ENCODE measurements around the gene ANKRD52. TPM values are rescaled to one million over a fixed set of nuclear protein-coding genes. Genes with fewer than 3 reads are reported as not detected.

The ANKRD52 gene
- total RNA-seq, 4 donors from 2014 or later = 13.8 to 31.5 (median 19.6) TPM

DNA sequence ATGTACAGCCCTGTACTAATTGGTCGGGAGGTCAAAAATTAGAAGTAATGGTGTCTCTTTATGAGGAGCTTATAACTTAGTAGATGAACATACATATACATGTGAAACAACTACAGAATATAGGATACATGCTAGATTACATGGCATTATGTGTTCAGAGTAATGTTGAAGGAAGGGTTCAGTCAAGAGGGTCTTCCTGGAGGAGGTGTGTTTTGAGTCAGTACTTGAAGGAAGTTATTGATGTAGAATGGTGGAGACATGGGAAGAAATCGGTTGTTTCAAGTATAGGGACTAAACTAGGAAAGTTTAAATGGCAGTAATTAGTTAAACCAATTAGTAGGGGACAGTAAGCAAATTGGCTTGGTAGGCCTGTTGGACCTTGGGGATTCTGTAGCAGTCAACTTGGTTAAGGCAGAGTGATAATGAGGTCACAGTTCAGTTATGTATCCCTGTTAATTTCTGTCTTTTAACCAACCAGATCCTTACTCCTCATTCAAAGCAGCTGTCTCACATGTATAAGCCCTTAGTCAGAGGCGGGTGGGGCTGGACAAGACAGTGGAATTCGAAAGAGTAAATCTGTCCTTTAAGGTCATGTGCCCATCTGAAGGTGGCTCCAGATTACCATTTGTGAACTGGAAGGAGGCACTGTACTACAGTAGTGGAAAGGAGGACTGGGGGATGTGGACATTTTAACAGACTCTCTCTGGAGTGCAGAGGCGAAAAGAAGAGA lies 3.5 kb upstream of the ANKRD52 start:
- no peaks in the 10 kb centered on the region for H3K27me3 ChIP-seq
- DNase-seq (ENCODE audit: extremely low spot score) = no peak
- H3K36me3 ChIP-seq = peaks cover 0 to 3% (median 0%) of the 10 kb centered on the region in 4 donors
- no peak overlapping the region for H3K27ac ChIP-seq (replicated peaks in 1 of 4)
- intact Hi-C loops (cut with DNase I) = no loop called here
- no peak overlapping the region for H3K4me3 ChIP-seq
- WGBS = 85% methylated on average over 5 of the region's 5 CpGs
- no peaks in the 10 kb centered on the region for H3K9me3 ChIP-seq
- TF ChIP-seq POLR2A (IDR thresholded peaks at IDR 0.05; ENCODE audit: low read depth) (no peak), POLR2AphosphoS5 (IDR thresholded peaks at IDR 0.05) (no peak), EP300 (IDR thresholded peaks at IDR 0.05) (no peak)
- TF ChIP-seq, protein P1, sequence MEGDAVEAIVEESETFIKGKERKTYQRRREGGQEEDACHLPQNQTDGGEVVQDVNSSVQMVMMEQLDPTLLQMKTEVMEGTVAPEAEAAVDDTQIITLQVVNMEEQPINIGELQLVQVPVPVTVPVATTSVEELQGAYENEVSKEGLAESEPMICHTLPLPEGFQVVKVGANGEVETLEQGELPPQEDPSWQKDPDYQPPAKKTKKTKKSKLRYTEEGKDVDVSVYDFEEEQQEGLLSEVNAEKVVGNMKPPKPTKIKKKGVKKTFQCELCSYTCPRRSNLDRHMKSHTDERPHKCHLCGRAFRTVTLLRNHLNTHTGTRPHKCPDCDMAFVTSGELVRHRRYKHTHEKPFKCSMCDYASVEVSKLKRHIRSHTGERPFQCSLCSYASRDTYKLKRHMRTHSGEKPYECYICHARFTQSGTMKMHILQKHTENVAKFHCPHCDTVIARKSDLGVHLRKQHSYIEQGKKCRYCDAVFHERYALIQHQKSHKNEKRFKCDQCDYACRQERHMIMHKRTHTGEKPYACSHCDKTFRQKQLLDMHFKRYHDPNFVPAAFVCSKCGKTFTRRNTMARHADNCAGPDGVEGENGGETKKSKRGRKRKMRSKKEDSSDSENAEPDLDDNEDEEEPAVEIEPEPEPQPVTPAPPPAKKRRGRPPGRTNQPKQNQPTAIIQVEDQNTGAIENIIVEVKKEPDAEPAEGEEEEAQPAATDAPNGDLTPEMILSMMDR (IDR thresholded peaks at IDR 0.05) = no peak
- peaks cover 23 to 31% (median 29%) of the 10 kb centered on the region in 4 donors for H3K4me1 ChIP-seq

DNA sequence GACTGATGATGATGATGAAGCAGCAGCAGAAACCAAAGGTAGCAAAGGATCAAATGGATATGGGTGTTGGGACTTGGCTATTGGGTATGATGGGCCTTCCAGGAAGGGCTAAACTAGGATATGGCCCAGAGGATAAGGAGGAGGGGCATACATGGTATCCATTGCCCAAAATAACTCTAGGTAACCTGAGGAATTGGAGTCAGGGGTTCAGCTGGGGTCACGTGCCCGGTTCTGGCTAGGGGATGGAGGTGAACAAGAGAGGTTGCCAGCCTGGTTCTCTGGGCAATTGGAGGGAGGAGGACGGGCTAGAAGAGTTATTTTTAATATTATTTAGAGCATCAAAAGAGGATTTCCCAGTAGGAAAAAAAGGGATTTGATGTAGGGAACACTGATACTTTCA lies 2.7 kb upstream of the ANKRD52 start:
- TF ChIP-seq, protein P1 (IDR thresholded peaks at IDR 0.05) = no peak
- TF ChIP-seq EP300 (IDR thresholded peaks at IDR 0.05) = no peak
- no peak for TF ChIP-seq POLR2A (IDR thresholded peaks at IDR 0.05; ENCODE audit: low read depth)
- TF ChIP-seq POLR2AphosphoS5 (IDR thresholded peaks at IDR 0.05) = no peak
- no peak overlapping the region for H3K27ac ChIP-seq (replicated peaks in 1 of 4)
- no peaks in the 10 kb centered on the region for H3K9me3 ChIP-seq
- intact Hi-C loops (cut with DNase I) = no loop called here
- H3K27me3 ChIP-seq = no peaks in the 10 kb centered on the region
- no peak overlapping the region for H3K4me3 ChIP-seq
- H3K36me3 ChIP-seq = peaks cover 0 to 5% (median 3%) of the 10 kb centered on the region in 4 donors
- DNase-seq (ENCODE audit: extremely low spot score) = no peak
- 92% methylated on average over 3 of the region's 3 CpGs for WGBS
- H3K4me1 ChIP-seq = peaks cover 23 to 32% (median 29%) of the 10 kb centered on the region in 4 donors

DNA sequence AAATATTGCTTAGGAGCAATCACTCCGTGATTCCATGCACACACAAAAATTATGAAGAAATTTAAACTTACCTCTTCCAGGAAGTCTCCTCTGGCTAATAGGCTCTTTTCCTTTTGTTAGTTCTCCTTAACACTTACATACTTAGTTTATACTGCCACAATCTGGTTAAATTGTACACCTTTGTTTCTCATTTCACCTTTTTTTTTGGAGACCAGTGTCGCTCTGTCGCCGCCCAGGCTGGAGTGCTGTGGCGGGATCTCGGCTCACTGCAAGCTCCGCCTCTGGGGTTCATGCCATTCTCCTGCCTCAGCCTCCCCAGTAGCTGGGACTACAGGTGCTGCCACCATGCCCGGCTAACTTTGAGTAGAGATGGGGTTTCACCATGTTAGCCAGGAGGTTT lies 2.2 kb upstream of the ANKRD52 start:
- H3K4me3 ChIP-seq = no peak overlapping the region
- no peaks in the 10 kb centered on the region for H3K9me3 ChIP-seq
- no peak for DNase-seq (ENCODE audit: extremely low spot score)
- peaks cover 21 to 33% (median 30%) of the 10 kb centered on the region in 4 donors for H3K4me1 ChIP-seq
- TF ChIP-seq POLR2AphosphoS5 (IDR thresholded peaks at IDR 0.05) (no peak), POLR2A (IDR thresholded peaks at IDR 0.05; ENCODE audit: low read depth) (no peak), EP300 (IDR thresholded peaks at IDR 0.05) (no peak)
- TF ChIP-seq, protein P1 (IDR thresholded peaks at IDR 0.05) = no peak
- peaks cover 0 to 11% (median 8%) of the 10 kb centered on the region in 4 donors for H3K36me3 ChIP-seq
- WGBS = 89% methylated on average over 7 of the region's 8 CpGs
- H3K27ac ChIP-seq (replicated peaks in 1 of 4) = no peak overlapping the region
- no peaks in the 10 kb centered on the region for H3K27me3 ChIP-seq
- intact Hi-C loops (cut with DNase I) = no loop called here

DNA sequence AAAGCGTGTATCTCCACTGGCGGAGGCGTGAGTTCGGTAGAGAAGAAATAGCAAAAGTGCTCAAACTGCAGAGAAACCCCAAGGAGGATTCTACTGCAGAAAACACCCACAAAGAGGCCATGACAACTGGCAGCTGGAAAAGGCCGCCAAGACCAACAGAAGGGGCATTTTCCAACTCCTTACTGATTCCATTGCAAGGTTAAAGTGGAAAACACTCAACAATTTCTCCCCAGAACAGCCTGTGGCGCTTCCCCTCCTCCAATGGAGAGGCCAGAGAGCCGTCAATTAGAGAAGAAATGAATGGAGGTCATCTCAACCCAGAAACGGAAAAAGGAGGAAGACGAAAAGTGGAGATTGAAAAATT lies 618 bp upstream of the ANKRD52 start:
- intact Hi-C loops (cut with DNase I) = loop anchor here (5.0 kb wide), 1 partner anchor 62 kb away; no protein-coding TSS in a partner anchor
- Histone ChIP-seq H3K27ac (replicated peaks in 1 of 4) (peak overlapping the region; percentile 91 to 94 (median 93)), H3K36me3 (peaks cover 10 to 27% (median 24%) of the 10 kb centered on the region in 4 donors), H3K4me3 (peak overlapping the region; percentile 81 to 93 (median 93)), H3K27me3 (no peaks in the 10 kb centered on the region), H3K9me3 (no peaks in the 10 kb centered on the region), H3K4me1 (peaks cover 21 to 33% (median 30%) of the 10 kb centered on the region in 4 donors)
- TF ChIP-seq POLR2A (IDR thresholded peaks at IDR 0.05; ENCODE audit: low read depth) (no peak), EP300 (IDR thresholded peaks at IDR 0.05) (no peak), POLR2AphosphoS5 (IDR thresholded peaks at IDR 0.05) (no peak)
- TF ChIP-seq, protein P1 (IDR thresholded peaks at IDR 0.05) = no peak
- 9% methylated on average over 9 of the region's 9 CpGs for WGBS
- no peak for DNase-seq (ENCODE audit: extremely low spot score)

All from esophagus muscularis mucosa (tissue), 4 donors.